ENCODE data around the gene PSME1. TPM values are rescaled to one million over a fixed set of nuclear protein-coding genes. Genes with fewer than 3 reads are reported as not detected.

Gene PSME1
- total RNA-seq, 2 experiments from 2014 or later, result 414 to 418 TPM

- Mint-ChIP-seq H3K27ac (no peak overlapping the region), H3K36me3 (ENCODE audit: low read depth) (peaks cover 44% of the 10 kb centered on the region), H3K9me3 (ENCODE audit: low read depth) (no peaks in the 10 kb centered on the region), H3K27me3 (no peaks in the 10 kb centered on the region), H3K4me1 (peaks cover 25% of the 10 kb centered on the region), H3K4me3 (peak overlapping the region; percentile 85)
- POLR2A ChIA-PET, result interaction anchor here (0.9 to 1.1 kb wide), 4 partner anchors 20 to 36 kb away, joined by 3 to 5 read pairs (median 4); partner anchors contain the start of genes EMC9, PSME1 and PSME2
- ATAC-seq, result no peak
- CTCF ChIA-PET, result interaction anchor here (0.6 to 3.3 kb wide), 9 partner anchors 8 to 180 kb away, joined by 3 to 31 read pairs (median 4); partner anchors contain the start of genes PCK2, PSME1 and RNF31
- no peak for DNase-seq
- intact Hi-C loops (cut with DNase I, micrococcal nuclease), result loop anchor here in 1 of 2 experiments (10.0 kb wide), 1 partner anchor 1021 kb away; the partner anchor contains the start of genes ACIN1 and C14orf119
Observed at GRCh38 chr14:24116128-24116814, 19.7 kb upstream of the PSME1 start.

- Mint-ChIP-seq H3K9me3 (ENCODE audit: low read depth) (no peaks in the 10 kb centered on the region), H3K4me1 (peaks cover 24% of the 10 kb centered on the region), H3K27ac (no peak overlapping the region), H3K4me3 (no peak overlapping the region), H3K27me3 (no peaks in the 10 kb centered on the region), H3K36me3 (ENCODE audit: low read depth) (peaks cover 47% of the 10 kb centered on the region)
- intact Hi-C loops (cut with DNase I, micrococcal nuclease), result loop anchor here in 1 of 2 experiments (10.0 kb wide), 1 partner anchor 1022 kb away; the partner anchor contains the start of genes ACIN1 and C14orf119
- DNase-seq, result no peak
- CTCF ChIA-PET, result interaction anchor here (0.8 to 2.0 kb wide), 7 partner anchors 9 to 30 kb away, joined by 3 to 6 read pairs (median 4); partner anchors contain the start of genes PSME1 and RNF31
- ATAC-seq, result no peak
- POLR2A ChIA-PET, result interaction anchor here (1.1 kb wide), 1 partner anchor 19 kb away, joined by 4 read pairs; the partner anchor contains the start of gene PSME1
Observed at GRCh38 chr14:24117179-24117578, 18.8 kb upstream of the PSME1 start.

GRCh38 chr14:24119691-24120090, 16.3 kb upstream of the PSME1 start:
- H3K9me3 Mint-ChIP-seq (ENCODE audit: low read depth), result no peaks in the 10 kb centered on the region
- ChIA-PET CTCF (interaction anchor here (0.6 kb wide), 1 partner anchor 391 kb away, joined by 5 read pairs; no protein-coding TSS in a partner anchor), POLR2A (interaction anchor here (1.0 kb wide), 1 partner anchor 41 kb away, joined by 3 read pairs; no protein-coding TSS in a partner anchor)
- no peak overlapping the region for H3K4me3 Mint-ChIP-seq
- no peak overlapping the region for H3K27ac Mint-ChIP-seq
- ATAC-seq (no peak), DNase-seq (no peak)
- intact Hi-C loops (cut with DNase I, micrococcal nuclease), result loop anchor here in 1 of 2 experiments (10.0 kb wide), 1 partner anchor 1025 kb away; the partner anchor contains the start of genes ACIN1 and C14orf119
- peaks cover 23% of the 10 kb centered on the region for H3K4me1 Mint-ChIP-seq
- H3K27me3 Mint-ChIP-seq, result no peaks in the 10 kb centered on the region
- H3K36me3 Mint-ChIP-seq (ENCODE audit: low read depth), result peaks cover 59% of the 10 kb centered on the region

GRCh38 chr14:24121210-24121609, 14.8 kb upstream of the PSME1 start:
- ChIA-PET POLR2A (no interaction called here), CTCF (interaction anchor here (1.7 kb wide), 1 partner anchor 13 kb away, joined by 5 read pairs; no protein-coding TSS in a partner anchor)
- no peak for DNase-seq
- H3K4me3 Mint-ChIP-seq, result no peak overlapping the region
- intact Hi-C loops (cut with DNase I, micrococcal nuclease), result no loop called here
- H3K4me1 Mint-ChIP-seq, result peaks cover 12% of the 10 kb centered on the region
- no peaks in the 10 kb centered on the region for H3K9me3 Mint-ChIP-seq (ENCODE audit: low read depth)
- no peak for ATAC-seq
- H3K36me3 Mint-ChIP-seq (ENCODE audit: low read depth), result peaks cover 52% of the 10 kb centered on the region
- H3K27ac Mint-ChIP-seq, result no peak overlapping the region
- H3K27me3 Mint-ChIP-seq, result no peaks in the 10 kb centered on the region

- intact Hi-C loops (cut with DNase I, micrococcal nuclease), result no loop called here
- peaks cover 5% of the 10 kb centered on the region for H3K4me1 Mint-ChIP-seq
- DNase-seq (no peak), ATAC-seq (no peak)
- no peak overlapping the region for H3K27ac Mint-ChIP-seq
- no peaks in the 10 kb centered on the region for H3K9me3 Mint-ChIP-seq (ENCODE audit: low read depth)
- ChIA-PET CTCF (interaction anchor here (1.7 kb wide), 1 partner anchor 14 kb away, joined by 5 read pairs; no protein-coding TSS in a partner anchor), POLR2A (interaction anchor here (0.6 kb wide), 2 partner anchors 66 to 185 kb away, joined by 3 read pairs; partner anchors contain the start of gene IPO4)
- peaks cover 45% of the 10 kb centered on the region for H3K36me3 Mint-ChIP-seq (ENCODE audit: low read depth)
- H3K27me3 Mint-ChIP-seq, result no peaks in the 10 kb centered on the region
- H3K4me3 Mint-ChIP-seq, result no peak overlapping the region
Observed at GRCh38 chr14:24122416-24122815, 13.6 kb upstream of the PSME1 start.

- intact Hi-C loops (cut with DNase I, micrococcal nuclease), result no loop called here
- ATAC-seq (no peak), DNase-seq (no peak)
- no peaks in the 10 kb centered on the region for H3K27me3 Mint-ChIP-seq
- H3K9me3 Mint-ChIP-seq (ENCODE audit: low read depth), result no peaks in the 10 kb centered on the region
- ChIA-PET CTCF (no interaction called here), POLR2A (no interaction called here)
- H3K4me3 Mint-ChIP-seq, result no peak overlapping the region
- H3K4me1 Mint-ChIP-seq, result peaks cover 2% of the 10 kb centered on the region
- H3K36me3 Mint-ChIP-seq (ENCODE audit: low read depth), result peaks cover 42% of the 10 kb centered on the region
- no peak overlapping the region for H3K27ac Mint-ChIP-seq
Observed at GRCh38 chr14:24122898-24123297, 13.1 kb upstream of the PSME1 start.

- H3K4me3 Mint-ChIP-seq, result no peak overlapping the region
- peaks cover 2% of the 10 kb centered on the region for H3K4me1 Mint-ChIP-seq
- POLR2A ChIA-PET, result no interaction called here
- intact Hi-C loops (cut with DNase I, micrococcal nuclease), result no loop called here
- DNase-seq, result no peak
- no peak overlapping the region for H3K27ac Mint-ChIP-seq
- H3K36me3 Mint-ChIP-seq (ENCODE audit: low read depth), result peaks cover 34% of the 10 kb centered on the region
- H3K27me3 Mint-ChIP-seq, result no peaks in the 10 kb centered on the region
- CTCF ChIA-PET, result interaction anchor here (0.5 to 2.0 kb wide), 6 partner anchors 9 to 210 kb away, joined by 3 to 4 read pairs (median 3); partner anchors contain the start of genes CIDEB, DCAF11 and NRL
- H3K9me3 Mint-ChIP-seq (ENCODE audit: low read depth), result no peaks in the 10 kb centered on the region
- ATAC-seq, result no peak
Observed at GRCh38 chr14:24123424-24124417, 12.3 kb upstream of the PSME1 start.

GRCh38 chr14:24126939-24127338, 9.1 kb upstream of the PSME1 start:
- Mint-ChIP-seq H3K27ac (no peak overlapping the region), H3K9me3 (ENCODE audit: low read depth) (no peaks in the 10 kb centered on the region), H3K4me3 (no peak overlapping the region), H3K4me1 (peaks cover 5% of the 10 kb centered on the region), H3K36me3 (ENCODE audit: low read depth) (peaks cover 14% of the 10 kb centered on the region), H3K27me3 (no peaks in the 10 kb centered on the region)
- ATAC-seq (no peak), DNase-seq (no peak)
- ChIA-PET CTCF (interaction anchor here (1.0 to 1.2 kb wide), 2 partner anchors 9 to 69 kb away, joined by 4 read pairs; no protein-coding TSS in a partner anchor), POLR2A (no interaction called here)
- intact Hi-C loops (cut with DNase I, micrococcal nuclease), result no loop called here

GRCh38 chr14:24127673-24128072, 8.3 kb upstream of the PSME1 start:
- Mint-ChIP-seq H3K27me3 (no peaks in the 10 kb centered on the region), H3K4me3 (no peak overlapping the region), H3K36me3 (ENCODE audit: low read depth) (peaks cover 11% of the 10 kb centered on the region), H3K9me3 (ENCODE audit: low read depth) (no peaks in the 10 kb centered on the region), H3K4me1 (peaks cover 10% of the 10 kb centered on the region), H3K27ac (no peak overlapping the region)
- POLR2A ChIA-PET, result no interaction called here
- intact Hi-C loops (cut with DNase I, micrococcal nuclease), result no loop called here
- ATAC-seq (no peak), DNase-seq (no peak)
- CTCF ChIA-PET, result interaction anchor here (0.7 to 1.2 kb wide), 3 partner anchors 10 to 69 kb away, joined by 3 to 4 read pairs (median 4); no protein-coding TSS in a partner anchor

- H3K36me3 Mint-ChIP-seq (ENCODE audit: low read depth), result peaks cover 2% of the 10 kb centered on the region
- DNase-seq (no peak), ATAC-seq (no peak)
- CTCF ChIA-PET, result interaction anchor here (0.5 to 1.0 kb wide), 2 partner anchors 31 to 541 kb away, joined by 3 to 4 read pairs; no protein-coding TSS in a partner anchor
- no peak overlapping the region for H3K27ac Mint-ChIP-seq
- intact Hi-C loops (cut with DNase I, micrococcal nuclease), result no loop called here
- H3K27me3 Mint-ChIP-seq, result no peaks in the 10 kb centered on the region
- H3K4me3 Mint-ChIP-seq, result no peak overlapping the region
- H3K9me3 Mint-ChIP-seq (ENCODE audit: low read depth), result no peaks in the 10 kb centered on the region
- peaks cover 16% of the 10 kb centered on the region for H3K4me1 Mint-ChIP-seq
- POLR2A ChIA-PET, result no interaction called here
Observed at GRCh38 chr14:24129410-24129998, 6.5 kb upstream of the PSME1 start.

All from activated CD4-positive, alpha-beta T cell treated with anti-CD3 and anti-CD28 coated beads for 36 hours (primary cell).